ENCODE data around the gene RPL13A. TPM values are rescaled to one million over a fixed set of nuclear protein-coding genes. Genes with fewer than 3 reads are reported as not detected.

The RPL13A gene
- total and polyA plus RNA-seq, 2 of the 13 experiments (the other 11 are each of a cell fraction or from before 2014, with no cell fraction given) = 2,601 to 3,407 TPM

DNA sequence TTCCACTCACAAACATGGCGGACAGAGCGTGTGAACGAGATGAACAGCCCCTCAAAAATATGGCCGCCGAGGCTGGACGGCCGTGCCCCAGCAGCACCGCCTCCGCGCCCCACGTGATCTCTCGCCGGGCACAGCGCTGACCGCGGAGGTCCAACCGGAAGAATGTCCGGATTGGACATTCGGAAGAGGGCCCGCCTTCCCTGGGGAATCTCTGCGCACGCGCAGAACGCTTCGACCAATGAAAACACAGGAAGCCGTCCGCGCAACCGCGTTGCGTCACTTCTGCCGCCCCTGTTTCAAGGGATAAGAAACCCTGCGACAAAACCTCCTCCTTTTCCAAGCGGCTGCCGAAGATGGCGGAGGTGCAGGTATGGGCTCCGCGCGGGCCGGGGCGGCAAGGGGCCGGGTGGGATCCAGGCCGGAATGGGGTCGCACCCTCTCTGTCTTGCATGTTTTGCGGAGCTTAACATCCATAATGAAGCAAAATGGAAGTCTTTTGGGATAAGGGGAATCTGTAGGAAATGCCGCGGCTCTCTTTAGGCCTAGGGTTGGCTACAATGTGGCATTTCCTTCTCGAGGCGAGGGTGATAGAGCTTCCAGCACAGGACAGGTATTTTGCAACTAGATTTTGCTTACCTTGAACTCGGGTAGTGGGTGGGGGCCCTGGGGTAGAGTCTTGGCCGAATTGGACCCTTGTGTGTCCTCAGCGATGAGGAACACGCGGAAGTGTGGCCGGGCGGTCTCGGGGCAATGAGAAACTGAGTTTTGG is at the start of gene RPL13A (continued):
- no peak; the same call in 1 of the 2 replicates for TF ChIP-seq ZNF788 (CRISPR knock-in tag; IDR thresholded peaks at IDR 0.05; ENCODE audit: borderline replicate concordance)
- TF ChIP-seq PAF1 (CRISPR knock-in tag; IDR thresholded peaks at IDR 0.05) = peak; percentile 82; the same call in 1 of the 2 replicates
- no peak for TF ChIP-seq KDM6A (CRISPR knock-in tag; IDR thresholded peaks at IDR 0.05; ENCODE audit: low read depth)
- TF ChIP-seq, protein P1, sequence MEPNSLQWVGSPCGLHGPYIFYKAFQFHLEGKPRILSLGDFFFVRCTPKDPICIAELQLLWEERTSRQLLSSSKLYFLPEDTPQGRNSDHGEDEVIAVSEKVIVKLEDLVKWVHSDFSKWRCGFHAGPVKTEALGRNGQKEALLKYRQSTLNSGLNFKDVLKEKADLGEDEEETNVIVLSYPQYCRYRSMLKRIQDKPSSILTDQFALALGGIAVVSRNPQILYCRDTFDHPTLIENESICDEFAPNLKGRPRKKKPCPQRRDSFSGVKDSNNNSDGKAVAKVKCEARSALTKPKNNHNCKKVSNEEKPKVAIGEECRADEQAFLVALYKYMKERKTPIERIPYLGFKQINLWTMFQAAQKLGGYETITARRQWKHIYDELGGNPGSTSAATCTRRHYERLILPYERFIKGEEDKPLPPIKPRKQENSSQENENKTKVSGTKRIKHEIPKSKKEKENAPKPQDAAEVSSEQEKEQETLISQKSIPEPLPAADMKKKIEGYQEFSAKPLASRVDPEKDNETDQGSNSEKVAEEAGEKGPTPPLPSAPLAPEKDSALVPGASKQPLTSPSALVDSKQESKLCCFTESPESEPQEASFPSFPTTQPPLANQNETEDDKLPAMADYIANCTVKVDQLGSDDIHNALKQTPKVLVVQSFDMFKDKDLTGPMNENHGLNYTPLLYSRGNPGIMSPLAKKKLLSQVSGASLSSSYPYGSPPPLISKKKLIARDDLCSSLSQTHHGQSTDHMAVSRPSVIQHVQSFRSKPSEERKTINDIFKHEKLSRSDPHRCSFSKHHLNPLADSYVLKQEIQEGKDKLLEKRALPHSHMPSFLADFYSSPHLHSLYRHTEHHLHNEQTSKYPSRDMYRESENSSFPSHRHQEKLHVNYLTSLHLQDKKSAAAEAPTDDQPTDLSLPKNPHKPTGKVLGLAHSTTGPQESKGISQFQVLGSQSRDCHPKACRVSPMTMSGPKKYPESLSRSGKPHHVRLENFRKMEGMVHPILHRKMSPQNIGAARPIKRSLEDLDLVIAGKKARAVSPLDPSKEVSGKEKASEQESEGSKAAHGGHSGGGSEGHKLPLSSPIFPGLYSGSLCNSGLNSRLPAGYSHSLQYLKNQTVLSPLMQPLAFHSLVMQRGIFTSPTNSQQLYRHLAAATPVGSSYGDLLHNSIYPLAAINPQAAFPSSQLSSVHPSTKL (CRISPR knock-in tag; IDR thresholded peaks at IDR 0.05) = no peak
- no peak; the same call in 1 of the 2 replicates for TF ChIP-seq ZNF350 (CRISPR knock-in tag; IDR thresholded peaks at IDR 0.05; ENCODE audit: borderline replicate concordance, low read depth)
- no peak for TF ChIP-seq HOXD1 (CRISPR knock-in tag; IDR thresholded peaks at IDR 0.05)
- TF ChIP-seq, protein P2, sequence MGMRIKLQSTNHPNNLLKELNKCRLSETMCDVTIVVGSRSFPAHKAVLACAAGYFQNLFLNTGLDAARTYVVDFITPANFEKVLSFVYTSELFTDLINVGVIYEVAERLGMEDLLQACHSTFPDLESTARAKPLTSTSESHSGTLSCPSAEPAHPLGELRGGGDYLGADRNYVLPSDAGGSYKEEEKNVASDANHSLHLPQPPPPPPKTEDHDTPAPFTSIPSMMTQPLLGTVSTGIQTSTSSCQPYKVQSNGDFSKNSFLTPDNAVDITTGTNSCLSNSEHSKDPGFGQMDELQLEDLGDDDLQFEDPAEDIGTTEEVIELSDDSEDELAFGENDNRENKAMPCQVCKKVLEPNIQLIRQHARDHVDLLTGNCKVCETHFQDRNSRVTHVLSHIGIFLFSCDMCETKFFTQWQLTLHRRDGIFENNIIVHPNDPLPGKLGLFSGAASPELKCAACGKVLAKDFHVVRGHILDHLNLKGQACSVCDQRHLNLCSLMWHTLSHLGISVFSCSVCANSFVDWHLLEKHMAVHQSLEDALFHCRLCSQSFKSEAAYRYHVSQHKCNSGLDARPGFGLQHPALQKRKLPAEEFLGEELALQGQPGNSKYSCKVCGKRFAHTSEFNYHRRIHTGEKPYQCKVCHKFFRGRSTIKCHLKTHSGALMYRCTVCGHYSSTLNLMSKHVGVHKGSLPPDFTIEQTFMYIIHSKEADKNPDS (CRISPR knock-in tag; IDR thresholded peaks at IDR 0.05) = no peak
- no peak for TF ChIP-seq NR3C1 (CRISPR knock-in tag; IDR thresholded peaks at IDR 0.05)
- no peak for TF ChIP-seq ZNF10 (CRISPR knock-in tag; IDR thresholded peaks at IDR 0.05; ENCODE audit: borderline replicate concordance, low read depth)
- peak; percentile 64 for TF ChIP-seq ZNF264 (CRISPR knock-in tag; IDR thresholded peaks at IDR 0.05)
- TF ChIP-seq ZNF333 (CRISPR knock-in tag; IDR thresholded peaks at IDR 0.05; ENCODE audit: borderline replicate concordance) = peak; percentile 23; the same call in 1 of the 2 replicates
- 0 out of 2 replicates have a peak, but pooled peaks have one; percentile 37 for TF ChIP-seq ZFAT (CRISPR knock-in tag; conservative IDR thresholded peaks at IDR 0.05)
- TF ChIP-seq MAFG (CRISPR knock-in tag; IDR thresholded peaks at IDR 0.05) = no peak
- TF ChIP-seq GATAD1 (CRISPR knock-in tag; IDR thresholded peaks at IDR 0.05) = peak; percentile 84
- TF ChIP-seq, protein P3, sequence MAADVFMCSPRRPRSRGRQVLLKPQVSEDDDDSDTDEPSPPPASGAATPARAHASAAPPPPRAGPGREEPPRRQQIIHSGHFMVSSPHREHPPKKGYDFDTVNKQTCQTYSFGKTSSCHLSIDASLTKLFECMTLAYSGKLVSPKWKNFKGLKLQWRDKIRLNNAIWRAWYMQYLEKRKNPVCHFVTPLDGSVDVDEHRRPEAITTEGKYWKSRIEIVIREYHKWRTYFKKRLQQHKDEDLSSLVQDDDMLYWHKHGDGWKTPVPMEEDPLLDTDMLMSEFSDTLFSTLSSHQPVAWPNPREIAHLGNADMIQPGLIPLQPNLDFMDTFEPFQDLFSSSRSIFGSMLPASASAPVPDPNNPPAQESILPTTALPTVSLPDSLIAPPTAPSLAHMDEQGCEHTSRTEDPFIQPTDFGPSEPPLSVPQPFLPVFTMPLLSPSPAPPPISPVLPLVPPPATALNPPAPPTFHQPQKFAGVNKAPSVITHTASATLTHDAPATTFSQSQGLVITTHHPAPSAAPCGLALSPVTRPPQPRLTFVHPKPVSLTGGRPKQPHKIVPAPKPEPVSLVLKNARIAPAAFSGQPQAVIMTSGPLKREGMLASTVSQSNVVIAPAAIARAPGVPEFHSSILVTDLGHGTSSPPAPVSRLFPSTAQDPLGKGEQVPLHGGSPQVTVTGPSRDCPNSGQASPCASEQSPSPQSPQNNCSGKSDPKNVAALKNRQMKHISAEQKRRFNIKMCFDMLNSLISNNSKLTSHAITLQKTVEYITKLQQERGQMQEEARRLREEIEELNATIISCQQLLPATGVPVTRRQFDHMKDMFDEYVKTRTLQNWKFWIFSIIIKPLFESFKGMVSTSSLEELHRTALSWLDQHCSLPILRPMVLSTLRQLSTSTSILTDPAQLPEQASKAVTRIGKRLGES (CRISPR knock-in tag; IDR thresholded peaks at IDR 0.05; ENCODE audit: borderline replicate concordance) = 0 out of 2 replicates have a peak, but pooled peaks have one; percentile 31
- no peak for TF ChIP-seq ZNF230 (CRISPR knock-in tag; IDR thresholded peaks at IDR 0.05)
- TF ChIP-seq ZFYVE20 (CRISPR knock-in tag; IDR thresholded peaks at IDR 0.05; ENCODE audit: borderline replicate concordance, low read depth) = peak; percentile 83; the same call in 1 of the 2 replicates
- TF ChIP-seq ZMYM4 (CRISPR knock-in tag; IDR thresholded peaks at IDR 0.05) = no peak; the same call in 1 of the 2 replicates
- peak; percentile 97 for TF ChIP-seq KLF11 (CRISPR knock-in tag; IDR thresholded peaks at IDR 0.05)
- TF ChIP-seq MTF1 (CRISPR knock-in tag; IDR thresholded peaks at IDR 0.05) = no peak
- no peak for TF ChIP-seq ZNF569 (CRISPR knock-in tag; IDR thresholded peaks at IDR 0.05; ENCODE audit: borderline replicate concordance)

Data from HepG2 (cell line).